Neural progenitor cell (in vitro differentiated cells): Measurements from ENCODE around the gene ARMH3. TPM values are rescaled to one million over a fixed set of nuclear protein-coding genes. Genes with fewer than 3 reads are reported as not detected.

Source experiments
- DNase-seq: peaks from one replicate; pipeline ENCODE4 v3.0.0-alpha.2; 2016; ENCODE audit warnings: low spot score
- H2AFZ ChIP-seq: fragments of 200-600 bp; sonication (generic); replicated peaks from 2 replicates; pipeline ENCODE4 v1.6.1; 2016; ENCODE audit warnings: antibody characterized with exemption
- H3F3A ChIP-seq: fragments of 200-600 bp; sonication (generic); 2 replicates; pipeline ENCODE4 v1.6.1; 2016; ENCODE audit warnings: antibody characterized with exemption, low read depth
- H3K27ac ChIP-seq: fragments of 200-600 bp; sonication (generic); 2 replicates; pipeline ENCODE4 v1.5.1; 2016; ENCODE audit warnings: mild to moderate bottlenecking
- H3K27me3 ChIP-seq: fragments of 200-600 bp; sonication (generic); 2 replicates; pipeline ENCODE4 v1.6.1; 2016; ENCODE audit warnings: mild to moderate bottlenecking, moderate library complexity
- H3K36me3 ChIP-seq: fragments of 200-600 bp; sonication (generic); 2 replicates; pipeline ENCODE4 v1.5.1; 2016
- H3K4me1 ChIP-seq: fragments of 200-600 bp; sonication (generic); 2 replicates; pipeline ENCODE4 v1.6.1; 2016; ENCODE audit warnings: mixed run types
- H3K4me2 ChIP-seq: fragments of 200-600 bp; sonication (generic); 2 replicates; pipeline ENCODE4 v1.6.1; 2016
- H3K4me3 ChIP-seq: fragments of 200-600 bp; sonication (generic); 2 replicates; pipeline ENCODE4 v1.5.1; 2016
- H3K79me2 ChIP-seq: fragments of 200-600 bp; sonication (generic); 2 replicates; pipeline ENCODE4 v1.6.1; 2016; ENCODE audit warnings: low read depth
- H3K9ac ChIP-seq: fragments of 200-600 bp; sonication (generic); 2 replicates; pipeline ENCODE4 v1.6.1; 2016
- H3K9me3 ChIP-seq: fragments of 200-600 bp; sonication (generic); 2 replicates; pipeline ENCODE4 v1.5.1; 2016; ENCODE audit warnings: low read depth
- H4K20me1 ChIP-seq: fragments of 200-600 bp; sonication (generic); 2 replicates; pipeline ENCODE4 v1.6.1; 2016; ENCODE audit warnings: low read depth
- H3K27ac Mint-ChIP-seq: 3 replicates; pipeline ENCODE4 v1.8.0; 2021; ENCODE audit warnings: mixed read lengths
- H3K27me3 Mint-ChIP-seq: 2 replicates; pipeline ENCODE4 v1.8.0; 2022; ENCODE audit warnings: low read depth, mild to moderate bottlenecking, inconsistent platforms, moderate library complexity, mixed read lengths; ENCODE audit not compliant: insufficient read depth
- H3K36me3 Mint-ChIP-seq: 3 replicates; pipeline ENCODE4 v1.8.0; 2021; ENCODE audit warnings: mixed read lengths
- H3K4me1 Mint-ChIP-seq: 3 replicates; pipeline ENCODE4 v1.8.0; 2021; ENCODE audit warnings: mixed read lengths
- H3K4me3 Mint-ChIP-seq: 3 replicates; pipeline ENCODE4 v1.8.0; 2021; ENCODE audit warnings: mild to moderate bottlenecking, moderate library complexity, mixed read lengths
- H3K9me3 Mint-ChIP-seq: 3 replicates; pipeline ENCODE4 v1.8.0; 2020; ENCODE audit warnings: mixed read lengths
- CTCF ChIP-seq: fragments of 200-600 bp; sonication (generic); IDR thresholded peaks from 2 replicates; pipeline ENCODE4 v1.5.1; 2017; ENCODE audit warnings: antibody characterized with exemption, mild to moderate bottlenecking
- EZH2 ChIP-seq: fragments of 200-600 bp; sonication (generic); IDR thresholded peaks from 2 replicates; pipeline ENCODE4 v1.6.1; 2017; ENCODE audit warnings: antibody characterized with exemption, mild to moderate bottlenecking, moderate library complexity
- EZH2phosphoT487 ChIP-seq: fragments of 200-600 bp; sonication (generic); IDR thresholded peaks from 2 replicates; pipeline ENCODE4 v1.6.1; 2017; ENCODE audit warnings: antibody characterized with exemption
- total RNA-seq: library from RNA; depleted of rRNA; stranded (reverse); fragments of >200 nt; gene quantifications from 2 replicates; pipeline ENCODE4 v1.2.3, GENCODE V29; 2015; ENCODE audit warnings: low replicate concordance

Gene ARMH3
- total RNA-seq, 1 donor from 2014 or later = 14.5 TPM

- Histone ChIP-seq H3F3A (peaks cover 59% of the 10 kb centered on the region), H3K27ac (peak overlapping the region; percentile 93), H3K4me3 (no peak overlapping the region), H3K27me3 (no peaks in the 10 kb centered on the region), H3K4me2 (peak overlapping the region; percentile 74), H2AFZ (no peak overlapping the region), H4K20me1 (no peaks in the 10 kb centered on the region), H3K79me2 (no peaks in the 10 kb centered on the region), H3K9me3 (no peaks in the 10 kb centered on the region), H3K4me1 (peaks cover 77% of the 10 kb centered on the region), H3K36me3 (no peaks in the 10 kb centered on the region), H3K9ac (no peak overlapping the region)
- TF ChIP-seq CTCF = peak; percentile 2
- no peak for TF ChIP-seq EZH2
- no peak for TF ChIP-seq EZH2phosphoT487
- H3K27me3 Mint-ChIP-seq = no peaks in the 10 kb centered on the region
- H3K9me3 Mint-ChIP-seq = no peaks in the 10 kb centered on the region
- peaks cover 32% of the 10 kb centered on the region for H3K4me1 Mint-ChIP-seq
- peak; percentile 55 for DNase-seq
- peak overlapping the region; percentile 61 for H3K27ac Mint-ChIP-seq
- H3K4me3 Mint-ChIP-seq = no peak overlapping the region
- H3K36me3 Mint-ChIP-seq = no peaks in the 10 kb centered on the region
These were observed 154.6 kb downstream of the ARMH3 start for GRCh38 chr10:101901340-101901739.

- H3K36me3 Mint-ChIP-seq = no peaks in the 10 kb centered on the region
- Histone ChIP-seq H3F3A (peaks cover 41% of the 10 kb centered on the region), H3K4me1 (peaks cover 72% of the 10 kb centered on the region), H3K9me3 (no peaks in the 10 kb centered on the region), H3K79me2 (no peaks in the 10 kb centered on the region), H4K20me1 (no peaks in the 10 kb centered on the region), H3K27ac (no peak overlapping the region), H3K9ac (no peak overlapping the region), H3K4me3 (no peak overlapping the region), H3K36me3 (no peaks in the 10 kb centered on the region), H3K27me3 (no peaks in the 10 kb centered on the region), H2AFZ (no peak overlapping the region), H3K4me2 (peak overlapping the region; percentile 15)
- H3K4me3 Mint-ChIP-seq = no peak overlapping the region
- no peak overlapping the region for H3K27ac Mint-ChIP-seq
- H3K9me3 Mint-ChIP-seq = no peaks in the 10 kb centered on the region
- TF ChIP-seq EZH2 = no peak
- TF ChIP-seq EZH2phosphoT487 = no peak
- TF ChIP-seq CTCF = no peak
- H3K27me3 Mint-ChIP-seq = no peaks in the 10 kb centered on the region
- DNase-seq = no peak
- H3K4me1 Mint-ChIP-seq = peaks cover 18% of the 10 kb centered on the region
These were observed 158.3 kb downstream of the ARMH3 start for GRCh38 chr10:101897633-101898032.

GRCh38 chr10:101896225-101896877 lies 159.6 kb downstream of the ARMH3 start:
- H3K27ac Mint-ChIP-seq = no peak overlapping the region
- H3K79me2 ChIP-seq = no peaks in the 10 kb centered on the region
- no peaks in the 10 kb centered on the region for H3K27me3 ChIP-seq
- no peak overlapping the region for H3K4me2 ChIP-seq
- H3K36me3 ChIP-seq = no peaks in the 10 kb centered on the region
- no peak overlapping the region for H3K4me3 Mint-ChIP-seq
- no peak for TF ChIP-seq CTCF
- no peak for TF ChIP-seq EZH2phosphoT487
- TF ChIP-seq EZH2 = no peak
- no peak overlapping the region for H3K9ac ChIP-seq
- H3K36me3 Mint-ChIP-seq = no peaks in the 10 kb centered on the region
- no peak overlapping the region for H2AFZ ChIP-seq
- H3K9me3 Mint-ChIP-seq = no peaks in the 10 kb centered on the region
- no peaks in the 10 kb centered on the region for H4K20me1 ChIP-seq
- H3K4me3 ChIP-seq = no peak overlapping the region
- DNase-seq = no peak
- peaks cover 5% of the 10 kb centered on the region for H3K4me1 Mint-ChIP-seq
- no peaks in the 10 kb centered on the region for H3K27me3 Mint-ChIP-seq
- peaks cover 59% of the 10 kb centered on the region for H3K4me1 ChIP-seq
- no peaks in the 10 kb centered on the region for H3K9me3 ChIP-seq
- H3F3A ChIP-seq = peaks cover 29% of the 10 kb centered on the region
- no peak overlapping the region for H3K27ac ChIP-seq
